ENCODE data around the gene ZNF784.

Gene ZNF784, protein sequence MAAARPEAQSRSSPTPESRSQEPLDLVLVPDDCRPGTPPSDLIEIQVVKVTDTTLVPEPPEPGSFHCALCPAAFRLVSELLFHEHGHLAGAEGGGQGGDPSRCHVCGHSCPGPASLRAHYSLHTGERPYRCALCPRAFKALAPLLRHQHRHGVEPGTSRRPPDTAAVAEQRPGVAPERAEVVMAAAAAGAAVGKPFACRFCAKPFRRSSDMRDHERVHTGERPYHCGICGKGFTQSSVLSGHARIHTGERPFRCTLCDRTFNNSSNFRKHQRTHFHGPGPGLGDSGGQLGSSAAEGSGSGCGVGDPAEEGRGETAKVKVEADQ

DNA sequence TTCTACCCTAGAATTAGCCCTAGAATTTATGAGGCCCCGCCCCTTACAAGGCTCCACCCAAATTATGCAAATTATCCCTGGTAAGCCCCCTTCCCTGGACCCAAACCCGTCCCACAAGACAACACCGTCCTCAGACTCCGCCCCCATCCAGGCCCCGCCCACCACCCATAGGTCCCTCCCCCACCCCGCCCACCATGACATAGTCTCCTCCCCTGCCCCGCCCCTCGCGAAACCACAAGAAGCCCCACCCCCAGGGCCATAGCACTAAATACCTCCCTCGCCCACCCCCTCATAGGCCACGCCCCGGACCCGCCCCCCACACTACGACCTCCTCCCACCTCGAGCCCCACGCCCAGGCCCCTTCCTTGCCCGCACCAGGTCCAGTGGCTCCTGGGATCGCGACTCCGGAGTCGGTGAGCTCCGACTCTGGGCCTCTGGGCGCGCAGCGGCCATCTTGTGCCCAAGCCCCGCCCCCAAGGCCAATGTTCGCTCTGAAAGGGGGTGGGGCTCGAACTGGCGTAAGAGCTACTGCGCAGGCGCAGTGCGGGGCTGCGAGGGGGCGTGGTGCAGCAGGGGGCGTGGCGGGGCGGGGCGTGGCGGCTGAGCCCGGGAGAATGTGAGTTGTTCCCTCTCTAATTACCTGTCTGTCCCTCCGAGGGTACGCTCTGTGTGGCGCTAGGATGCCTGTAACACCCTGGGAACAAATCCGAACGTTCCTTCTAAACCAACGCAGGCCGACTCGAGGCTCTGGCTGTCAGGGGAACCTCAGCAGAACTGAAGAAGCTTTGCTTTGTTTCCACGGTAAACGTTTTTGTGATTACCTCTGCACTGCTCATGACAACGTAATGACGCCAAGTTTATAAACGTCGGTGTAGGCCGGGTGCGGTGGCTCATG lies at the start of gene ZNF784:
Gene ZNF784, minus strand, starts transcription at position 458 of the 895 bp plus-strand sequence. Its CDS starts 5 bp downstream, at position 453.
- peak; percentile 92 for DNase-seq

DNA sequence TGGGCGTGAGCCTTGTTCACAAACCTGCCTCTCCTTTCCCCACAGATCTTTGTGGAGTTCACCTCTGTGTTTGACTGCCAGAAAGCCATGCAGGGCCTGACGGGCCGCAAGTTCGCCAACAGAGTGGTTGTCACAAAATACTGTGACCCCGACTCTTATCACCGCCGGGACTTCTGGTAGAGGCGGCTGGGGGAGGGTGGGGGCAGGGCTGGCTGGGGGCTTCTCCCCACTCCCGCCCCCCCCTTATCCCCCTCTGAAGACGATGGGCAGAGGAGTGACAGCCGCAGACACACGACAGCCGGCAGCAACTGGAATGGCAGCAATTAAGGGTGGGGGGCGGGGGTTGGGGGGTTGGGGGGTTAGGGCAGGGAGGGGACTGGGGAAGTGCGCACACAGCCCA lies 49.5 kb upstream of the ZNF784 start:
- DNase-seq: no peak

DNA sequence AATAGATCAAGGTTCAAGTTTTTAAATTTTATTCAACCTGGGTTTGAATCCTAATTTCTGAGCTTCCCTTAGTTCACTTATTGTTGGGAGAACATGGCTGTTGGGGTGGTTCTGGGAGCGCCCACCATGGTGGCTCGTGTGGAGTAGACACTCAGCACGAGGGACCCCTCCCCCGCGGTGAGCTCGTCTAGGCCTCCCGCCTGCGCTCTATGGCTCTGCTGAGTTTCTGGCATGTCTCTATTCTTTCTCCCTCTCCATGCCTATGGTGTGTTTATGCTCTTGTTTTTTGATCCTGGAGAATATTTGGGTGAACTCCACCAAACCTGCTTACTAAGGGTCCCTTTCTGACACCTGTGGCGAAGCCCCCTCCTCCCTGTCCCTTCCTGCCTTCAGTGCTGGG lies 49.1 kb upstream of the ZNF784 start:
- DNase-seq: no peak

DNA sequence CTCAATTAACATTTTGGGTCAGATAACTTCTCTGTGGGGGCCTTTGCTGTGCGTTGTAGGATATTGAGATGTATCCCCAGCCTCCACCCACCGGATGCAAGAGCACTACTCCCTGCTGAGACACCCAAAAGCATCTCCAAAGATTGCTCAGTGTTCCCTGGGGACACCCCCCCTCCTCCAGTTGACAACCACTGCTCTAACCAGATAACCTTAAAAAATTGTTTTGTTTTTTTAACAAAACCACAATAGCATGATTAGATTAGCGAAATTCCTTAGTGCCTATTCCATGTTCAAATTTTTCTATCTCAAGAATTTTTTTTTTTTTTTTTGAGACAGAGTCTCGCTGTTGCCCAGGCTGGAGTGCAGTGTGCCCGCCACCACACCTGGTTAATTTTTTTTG lies 48.1 kb upstream of the ZNF784 start:
- no peak for DNase-seq

- no peak for DNase-seq
These were observed 46.6 kb upstream of the ZNF784 start for GRCh38 chr19:55671054-55671378.

GRCh38 chr19:55670280-55671053 lies 46.1 kb upstream of the ZNF784 start:
- DNase-seq: peak; percentile 40

- DNase-seq: no peak
These were observed 45.3 kb upstream of the ZNF784 start for GRCh38 chr19:55669418-55670279.

DNA sequence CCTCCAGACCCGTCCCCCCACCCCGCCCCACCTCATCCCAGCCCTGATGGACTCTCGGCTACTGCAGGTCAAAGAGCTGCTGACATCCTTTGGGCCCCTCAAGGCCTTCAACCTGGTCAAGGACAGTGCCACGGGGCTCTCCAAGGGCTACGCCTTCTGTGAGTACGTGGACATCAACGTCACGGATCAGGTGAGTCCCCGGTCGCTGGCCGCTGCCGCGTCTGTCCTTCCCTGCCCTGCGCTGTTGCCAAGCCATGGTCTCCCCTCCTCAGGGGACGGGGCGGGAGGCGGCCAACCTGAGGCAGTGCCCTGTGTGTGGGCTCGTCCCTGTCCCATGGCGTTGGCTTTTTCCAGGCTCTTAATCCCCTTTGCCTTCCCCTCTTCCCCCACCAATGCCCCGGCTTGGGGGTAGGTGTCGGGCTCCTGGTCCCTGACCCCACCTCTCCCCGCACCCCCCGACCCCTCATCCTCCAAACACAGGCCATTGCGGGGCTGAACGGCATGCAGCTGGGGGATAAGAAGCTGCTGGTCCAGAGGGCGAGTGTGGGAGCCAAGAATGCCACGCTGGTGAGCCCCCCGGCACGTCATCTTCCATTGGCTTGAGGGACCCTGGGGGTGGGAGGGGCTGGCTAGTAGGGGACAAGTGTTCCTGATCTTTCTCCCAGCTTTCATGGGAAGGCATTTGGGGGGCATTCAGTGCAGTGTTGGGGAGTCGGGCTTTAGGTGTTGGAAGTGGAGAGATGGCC lies 44.4 kb upstream of the ZNF784 start:
- no peak for DNase-seq

GRCh38 chr19:55667958-55668357 lies 43.6 kb upstream of the ZNF784 start:
- no peak for DNase-seq

GRCh38 chr19:55667511-55667910 lies 43.1 kb upstream of the ZNF784 start:
- DNase-seq: no peak

DNA sequence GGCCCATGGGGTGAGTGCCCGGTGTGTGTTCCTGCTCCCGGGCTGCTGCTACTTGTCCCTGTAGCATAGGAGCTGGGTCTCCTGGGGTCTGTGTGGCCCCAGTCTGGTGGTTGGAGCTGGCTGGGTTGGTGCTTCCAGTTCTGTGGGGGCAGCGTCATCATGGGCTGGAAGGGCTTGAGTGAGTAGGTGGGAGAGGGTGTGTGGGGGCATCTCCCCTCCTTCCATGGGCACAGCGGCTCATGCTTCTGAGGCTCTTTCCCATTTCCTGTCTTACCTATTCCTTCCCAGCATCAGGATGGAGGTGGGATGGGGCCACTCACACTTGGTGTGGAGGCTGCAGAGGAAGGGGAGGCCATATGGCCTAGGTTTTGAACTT lies 42.6 kb upstream of the ZNF784 start:
- no peak for DNase-seq

GRCh38 chr19:55666343-55667005 lies 42.1 kb upstream of the ZNF784 start:
- DNase-seq: no peak

- DNase-seq: no peak
These were observed 39.6 kb upstream of the ZNF784 start for GRCh38 chr19:55663846-55664536.

- DNase-seq: no peak
These were observed 37.5 kb upstream of the ZNF784 start for GRCh38 chr19:55661826-55662225.

DNA sequence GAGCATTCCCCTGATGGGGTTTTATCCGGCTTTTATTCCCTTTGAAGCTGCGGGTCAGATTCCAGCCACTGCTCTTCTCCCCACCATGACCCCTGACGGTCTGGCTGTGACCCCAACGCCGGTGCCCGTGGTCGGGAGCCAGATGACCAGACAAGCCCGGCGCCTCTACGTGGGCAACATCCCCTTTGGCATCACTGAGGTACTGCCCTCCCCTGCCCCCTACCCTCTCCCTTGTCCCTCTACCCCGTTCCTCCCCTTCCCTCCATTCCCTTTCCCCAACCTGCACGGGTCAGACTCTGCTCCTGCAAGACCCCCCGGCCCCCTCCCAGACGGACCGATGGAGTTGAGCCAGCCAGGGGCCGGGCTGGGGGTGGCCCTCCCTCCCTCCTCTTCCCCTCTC lies 36.6 kb upstream of the ZNF784 start:
- no peak for DNase-seq

DNA sequence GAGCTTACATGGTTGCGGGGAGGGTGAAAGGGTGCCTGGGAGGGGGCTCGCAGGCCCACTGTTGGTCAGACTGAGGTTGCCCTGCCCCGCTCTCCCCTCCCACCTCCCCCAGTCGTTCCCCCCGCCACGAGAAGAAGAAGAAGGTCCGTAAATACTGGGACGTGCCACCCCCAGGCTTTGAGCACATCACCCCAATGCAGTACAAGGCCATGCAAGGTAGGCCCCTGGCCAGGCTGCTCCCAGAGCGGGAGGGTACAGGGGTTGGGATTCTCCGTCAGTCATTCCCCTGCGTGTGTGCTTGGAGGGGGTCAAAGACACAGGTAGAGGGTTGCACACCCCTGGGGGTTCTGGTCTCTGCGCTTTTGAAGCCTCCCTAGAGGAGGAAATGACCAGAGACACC lies 36.0 kb upstream of the ZNF784 start:
- no peak for DNase-seq

DNA sequence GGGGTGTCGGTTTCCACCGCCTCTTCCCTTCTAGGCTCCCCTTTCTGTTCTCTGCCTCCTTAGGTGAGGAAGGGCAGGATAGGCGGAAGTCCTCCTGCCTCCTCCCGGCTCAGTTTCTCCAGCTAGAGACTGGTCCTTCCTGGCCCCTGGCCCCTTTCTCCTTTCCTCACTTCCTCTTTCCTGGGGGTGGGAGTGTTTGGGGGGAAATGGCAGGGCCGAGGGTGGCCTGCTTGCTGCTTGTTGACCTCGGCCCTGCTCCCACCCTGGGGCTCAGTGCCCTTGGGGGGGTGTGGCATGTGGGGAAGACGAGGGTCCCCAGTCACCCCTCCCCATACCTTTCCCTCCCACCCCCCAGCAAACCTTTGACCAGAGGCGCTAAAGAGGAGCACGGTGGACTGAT lies 35.5 kb upstream of the ZNF784 start:
- no peak for DNase-seq

- no peak for DNase-seq
These were observed 34.6 kb upstream of the ZNF784 start for GRCh38 chr19:55658846-55659459.

GRCh38 chr19:55656988-55657747 lies 32.8 kb upstream of the ZNF784 start:
- DNase-seq: no peak
